Activated T-cell treated with anti-CD3 and anti-CD28 coated beads, Interleukin-2, amount 50 U/mL, for 72 hours (primary cell): ENCODE results near the gene S100A7. TPM values are rescaled to one million over a fixed set of nuclear protein-coding genes. Genes with fewer than 3 reads are reported as not detected.

ENCODE experiments used
- ATAC-seq, 2 donors: fragments of 150-1000 bp; cut with Tn5 transposase; replicated peaks in 1 of 2; 2 replicates each; pipeline ENCODE4 v1.10.0; 2021; ENCODE audit warnings: moderate library complexity in 2 of 2, mild to moderate bottlenecking in 1 of 2
- DNase-seq, 2 donors: peaks; one replicate each; pipeline ENCODE4 v3.0.0; 2021 to 2022; ENCODE audit warnings: mixed read lengths in 1 of 2
- H3K27ac Mint-ChIP-seq: one replicate; pipeline ENCODE4 v1.8.0; 2022; ENCODE audit warnings: mild to moderate bottlenecking, moderate library complexity, mixed read lengths
- H3K27me3 Mint-ChIP-seq: one replicate; pipeline ENCODE4 v1.8.0; 2022; ENCODE audit warnings: low read depth, mixed read lengths
- H3K36me3 Mint-ChIP-seq, 2 donors: one replicate each; pipeline ENCODE4 v1.8.0; 2022; ENCODE audit warnings: mixed read lengths in 2 of 2, mild to moderate bottlenecking in 1 of 2; ENCODE audit not compliant: insufficient read depth in 2 of 2
- H3K4me1 Mint-ChIP-seq: one replicate; pipeline ENCODE4 v1.8.0; 2022; ENCODE audit warnings: low read depth, mixed read lengths
- H3K4me3 Mint-ChIP-seq, 2 donors: one replicate each; pipeline ENCODE4 v1.8.0; 2022; ENCODE audit warnings: mild to moderate bottlenecking in 2 of 2, mixed read lengths in 2 of 2, moderate library complexity in 2 of 2
- H3K9me3 Mint-ChIP-seq, 2 donors: one replicate each; pipeline ENCODE4 v1.8.0; 2022; ENCODE audit warnings: mixed read lengths in 2 of 2
- total RNA-seq, 2 donors: library from RNA; stranded (reverse); gene quantifications; one replicate each; pipeline ENCODE4 v1.2.3, GENCODE V29; 2022

S100A7 gene
- total RNA-seq, 2 donors from 2014 or later, result not detected

DNA sequence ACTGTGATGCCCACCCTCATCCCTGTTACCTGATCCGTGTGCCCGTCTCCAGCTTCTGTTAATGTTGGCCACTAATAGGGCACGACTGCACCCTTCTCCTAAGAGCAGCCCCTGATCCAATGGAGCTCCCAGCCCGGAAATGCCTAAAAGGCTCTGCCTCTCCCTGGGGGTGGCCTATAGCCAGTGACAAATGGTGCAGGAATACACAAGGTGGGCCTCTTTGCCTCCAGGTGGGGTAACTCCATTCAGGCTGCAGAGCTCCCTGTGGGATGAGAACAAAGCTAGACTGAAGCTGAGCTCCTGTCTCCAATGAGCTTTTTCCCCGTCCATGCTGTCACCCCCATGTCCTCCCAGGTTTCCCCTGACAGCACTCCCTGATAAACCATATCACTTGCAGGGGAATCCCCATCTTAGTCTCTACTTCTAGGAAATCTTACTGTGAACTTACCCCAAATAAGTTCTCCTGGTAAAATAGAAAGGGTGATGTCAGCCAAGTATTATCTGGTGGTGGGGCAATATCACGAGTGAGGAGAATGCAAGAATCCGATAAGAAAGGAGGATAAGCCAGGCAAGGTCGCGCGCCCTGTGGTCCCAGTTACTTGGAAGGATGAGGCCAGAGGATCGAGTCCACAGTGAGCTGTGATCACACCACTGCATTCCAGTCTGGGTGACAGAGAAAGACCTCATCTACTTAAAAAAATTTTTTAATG lies 25.6 kb downstream of the S100A7 start:
- Mint-ChIP-seq H3K36me3 (no peaks in the 10 kb centered on the region), H3K4me3 (no peak overlapping the region), H3K27me3 (peaks cover 7% of the 10 kb centered on the region), H3K27ac (no peak overlapping the region), H3K4me1 (no peaks in the 10 kb centered on the region), H3K9me3 (no peaks in the 10 kb centered on the region)
- no peak for ATAC-seq
- DNase-seq, result no peak

DNA sequence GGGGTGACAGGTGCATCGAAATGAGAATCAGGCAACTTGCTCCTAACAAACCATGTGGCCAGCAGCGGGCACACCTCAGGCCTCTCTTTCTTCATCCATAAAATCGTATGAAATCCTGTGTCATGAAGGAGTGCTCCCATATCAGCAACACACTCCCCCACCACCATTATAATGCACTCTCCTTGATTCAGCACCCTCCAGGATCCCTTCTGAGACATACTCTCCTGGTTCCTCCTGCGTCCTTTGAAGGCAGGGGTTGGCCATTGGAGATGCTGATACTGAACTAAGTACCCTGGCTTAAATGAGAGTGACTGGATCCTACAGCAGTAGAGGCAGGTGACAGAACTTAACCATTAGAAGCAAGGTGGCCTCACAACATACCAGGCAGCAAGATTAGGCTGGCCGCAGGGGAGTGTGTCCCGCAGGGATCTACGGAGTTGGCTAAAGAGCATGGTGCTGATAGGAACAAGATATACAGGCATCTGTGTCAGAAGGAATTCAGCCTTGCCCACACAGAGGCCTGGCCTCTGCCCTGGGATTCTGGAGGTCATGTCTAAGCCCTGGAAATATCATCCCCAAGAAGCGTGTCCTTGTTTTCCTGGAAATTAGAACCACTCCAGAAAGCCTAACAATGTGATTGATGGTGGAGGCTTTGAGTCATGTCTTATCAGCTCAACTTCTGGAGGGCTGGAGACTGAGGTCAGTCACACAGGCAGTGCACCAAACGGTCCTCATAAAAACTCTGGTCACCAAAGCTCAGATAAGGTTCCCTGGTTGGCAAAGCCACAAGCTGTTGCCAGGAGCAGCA lies 27.4 kb downstream of the S100A7 start:
- Mint-ChIP-seq H3K9me3 (no peaks in the 10 kb centered on the region), H3K36me3 (no peaks in the 10 kb centered on the region), H3K4me3 (no peak overlapping the region), H3K4me1 (no peaks in the 10 kb centered on the region), H3K27ac (no peak overlapping the region), H3K27me3 (peaks cover 7% of the 10 kb centered on the region)
- DNase-seq (no peak), ATAC-seq (no peak)

DNA sequence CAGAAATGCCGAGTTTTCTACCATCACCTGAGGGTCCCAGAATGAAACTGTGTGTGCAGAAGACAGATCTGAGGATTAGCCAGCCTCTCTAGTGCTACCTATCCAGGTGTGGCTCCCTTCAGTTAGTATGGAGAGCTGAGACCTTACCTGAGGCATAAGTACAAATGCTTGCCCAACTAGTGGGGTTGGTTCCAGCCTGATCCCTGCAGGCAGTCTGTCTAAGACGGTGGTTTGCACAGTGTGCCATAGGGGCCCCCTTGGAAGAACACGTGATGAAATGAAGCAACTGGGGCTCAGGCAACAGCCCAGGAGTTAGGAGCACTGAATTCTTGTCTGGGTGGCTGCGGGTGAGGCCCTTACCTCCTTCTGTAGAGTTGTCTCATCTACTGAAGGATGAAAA lies 28.5 kb downstream of the S100A7 start:
- no peaks in the 10 kb centered on the region for H3K4me1 Mint-ChIP-seq
- H3K4me3 Mint-ChIP-seq, result no peak overlapping the region
- DNase-seq (no peak), ATAC-seq (no peak)
- no peaks in the 10 kb centered on the region for H3K9me3 Mint-ChIP-seq
- peaks cover 7% of the 10 kb centered on the region for H3K27me3 Mint-ChIP-seq
- no peak overlapping the region for H3K27ac Mint-ChIP-seq
- no peaks in the 10 kb centered on the region for H3K36me3 Mint-ChIP-seq

DNA sequence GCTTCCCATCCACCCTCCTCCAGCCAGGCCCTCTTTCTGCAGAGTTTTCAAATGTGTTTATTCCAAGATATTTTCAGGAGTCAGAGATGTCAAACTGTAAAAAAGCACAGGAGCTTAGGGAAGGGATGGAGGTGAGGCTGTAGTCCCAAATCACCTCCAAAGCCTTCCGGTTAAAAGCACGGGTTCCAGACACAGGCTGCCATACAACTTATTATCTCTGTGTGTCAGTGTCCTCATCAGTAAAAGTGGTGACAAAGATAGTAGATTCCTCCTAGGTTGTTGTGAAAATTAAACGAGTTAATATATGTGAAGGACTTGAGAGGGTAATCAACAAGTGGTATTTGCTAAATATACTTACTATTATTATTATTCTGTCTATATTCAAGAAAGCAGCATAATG lies 29.0 kb downstream of the S100A7 start:
- Mint-ChIP-seq H3K4me1 (no peaks in the 10 kb centered on the region), H3K9me3 (no peaks in the 10 kb centered on the region), H3K27me3 (peaks cover 7% of the 10 kb centered on the region), H3K36me3 (no peaks in the 10 kb centered on the region), H3K4me3 (no peak overlapping the region), H3K27ac (no peak overlapping the region)
- DNase-seq, result no peak
- ATAC-seq, result no peak

DNA sequence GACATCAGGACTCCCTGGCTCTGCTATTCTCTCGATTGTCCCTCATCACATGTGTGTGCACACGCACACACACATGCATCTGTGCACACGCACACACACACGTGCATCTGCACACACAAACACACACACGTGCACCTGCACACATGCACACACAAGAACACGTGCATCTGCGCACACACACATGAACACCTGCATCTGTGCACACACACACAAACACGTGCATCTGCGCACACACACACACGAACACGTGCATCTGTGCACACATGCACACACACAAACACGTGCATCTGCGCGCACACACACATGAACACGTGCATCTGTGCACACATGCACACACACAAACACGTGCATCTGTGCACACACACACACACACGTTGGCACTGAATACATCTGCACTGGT lies 29.4 kb downstream of the S100A7 start:
- H3K9me3 Mint-ChIP-seq, result no peaks in the 10 kb centered on the region
- H3K27me3 Mint-ChIP-seq, result peaks cover 7% of the 10 kb centered on the region
- DNase-seq (no peak), ATAC-seq (no peak)
- H3K36me3 Mint-ChIP-seq, result no peaks in the 10 kb centered on the region
- no peak overlapping the region for H3K4me3 Mint-ChIP-seq
- no peak overlapping the region for H3K27ac Mint-ChIP-seq
- no peaks in the 10 kb centered on the region for H3K4me1 Mint-ChIP-seq

DNA sequence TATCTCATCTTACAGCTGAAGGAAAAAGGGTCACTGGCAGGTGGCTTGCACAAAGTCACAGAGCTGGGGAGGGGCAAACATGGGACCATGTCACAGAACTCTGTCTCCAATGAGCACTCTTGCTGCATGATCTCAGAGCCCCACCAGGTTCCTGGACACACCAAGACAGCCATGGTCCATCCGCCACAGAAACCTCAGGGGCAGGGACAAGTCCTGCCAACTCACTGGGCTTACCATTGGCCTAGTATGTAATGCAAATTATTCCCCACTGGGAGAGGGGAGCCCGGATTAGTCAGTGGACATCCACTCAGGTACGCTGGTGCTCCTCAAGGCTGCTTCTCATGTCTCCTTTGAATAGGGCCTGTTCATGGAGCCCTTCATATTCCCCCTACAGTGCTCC lies 29.9 kb downstream of the S100A7 start:
- peaks cover 7% of the 10 kb centered on the region for H3K27me3 Mint-ChIP-seq
- H3K36me3 Mint-ChIP-seq, result no peaks in the 10 kb centered on the region
- H3K27ac Mint-ChIP-seq, result no peak overlapping the region
- no peaks in the 10 kb centered on the region for H3K9me3 Mint-ChIP-seq
- DNase-seq (no peak), ATAC-seq (no peak)
- no peaks in the 10 kb centered on the region for H3K4me1 Mint-ChIP-seq
- no peak overlapping the region for H3K4me3 Mint-ChIP-seq

DNA sequence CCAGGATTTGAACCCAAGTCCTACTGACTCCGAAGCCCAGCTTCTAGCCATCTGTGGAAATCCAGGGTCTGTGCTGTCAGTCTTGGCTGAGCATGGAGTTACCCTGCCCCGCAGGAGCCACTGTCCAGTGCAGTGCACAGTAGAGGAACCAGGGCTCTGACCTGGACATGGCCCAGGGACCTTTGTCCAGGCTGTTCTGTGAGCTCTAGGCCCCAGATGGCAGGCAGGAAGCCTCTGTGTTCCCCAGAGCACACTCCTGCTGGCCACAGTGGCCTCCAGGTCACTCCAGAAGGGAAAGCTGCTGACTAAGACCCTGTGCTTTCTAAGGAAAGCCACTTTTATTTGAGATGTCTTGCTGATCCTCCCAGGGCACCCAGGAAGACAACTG lies 30.3 kb downstream of the S100A7 start:
- no peaks in the 10 kb centered on the region for H3K4me1 Mint-ChIP-seq
- no peaks in the 10 kb centered on the region for H3K36me3 Mint-ChIP-seq
- no peak overlapping the region for H3K4me3 Mint-ChIP-seq
- peaks cover 7% of the 10 kb centered on the region for H3K27me3 Mint-ChIP-seq
- no peaks in the 10 kb centered on the region for H3K9me3 Mint-ChIP-seq
- no peak for ATAC-seq
- no peak overlapping the region for H3K27ac Mint-ChIP-seq
- no peak for DNase-seq

DNA sequence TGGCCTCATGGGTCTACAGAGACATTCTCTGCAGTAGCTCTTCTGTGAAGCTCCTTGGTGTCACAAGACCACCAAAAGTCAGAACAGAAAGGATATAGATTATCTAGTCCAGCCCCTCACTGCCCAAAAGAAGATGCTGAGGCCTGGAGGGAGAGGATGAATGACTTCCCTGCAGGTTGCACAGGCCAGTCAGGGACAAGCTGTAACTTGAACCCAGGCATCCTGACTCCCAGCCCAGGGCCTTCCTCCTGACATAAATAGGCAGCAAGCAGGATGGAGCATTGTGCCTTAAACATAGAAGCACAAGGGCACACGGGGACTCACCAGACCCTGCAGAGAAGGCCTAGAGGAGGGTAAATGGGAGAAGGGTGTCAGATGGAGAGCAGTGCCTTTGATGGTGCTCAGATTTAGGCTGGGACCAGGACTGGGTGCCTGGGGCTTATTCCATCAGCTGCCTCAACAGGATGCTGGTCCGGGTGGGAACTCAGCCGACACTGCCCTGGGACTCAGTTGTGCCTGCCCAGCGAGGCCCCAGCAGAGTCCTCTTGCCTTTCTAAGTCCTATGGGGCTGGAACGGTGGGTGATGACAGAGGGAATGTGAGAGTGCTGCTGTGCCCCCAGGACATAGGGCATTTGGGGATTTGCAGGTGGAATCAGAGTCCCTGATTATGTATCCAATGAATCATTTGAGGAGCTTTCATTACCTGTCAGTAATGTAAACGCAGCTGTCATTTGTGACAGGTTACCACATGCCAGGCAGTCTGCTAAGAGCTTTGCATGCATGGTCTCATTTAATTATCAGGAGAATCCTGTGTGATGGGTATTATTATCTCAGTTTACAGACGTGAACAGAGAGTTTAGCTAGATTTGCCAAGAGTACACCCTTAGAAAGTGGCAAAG lies 30.9 kb downstream of the S100A7 start:
- H3K4me3 Mint-ChIP-seq, result no peak overlapping the region
- H3K4me1 Mint-ChIP-seq, result no peaks in the 10 kb centered on the region
- no peak for DNase-seq
- peaks cover 7% of the 10 kb centered on the region for H3K27me3 Mint-ChIP-seq
- no peaks in the 10 kb centered on the region for H3K9me3 Mint-ChIP-seq
- no peak for ATAC-seq
- no peak overlapping the region for H3K27ac Mint-ChIP-seq
- no peaks in the 10 kb centered on the region for H3K36me3 Mint-ChIP-seq

DNA sequence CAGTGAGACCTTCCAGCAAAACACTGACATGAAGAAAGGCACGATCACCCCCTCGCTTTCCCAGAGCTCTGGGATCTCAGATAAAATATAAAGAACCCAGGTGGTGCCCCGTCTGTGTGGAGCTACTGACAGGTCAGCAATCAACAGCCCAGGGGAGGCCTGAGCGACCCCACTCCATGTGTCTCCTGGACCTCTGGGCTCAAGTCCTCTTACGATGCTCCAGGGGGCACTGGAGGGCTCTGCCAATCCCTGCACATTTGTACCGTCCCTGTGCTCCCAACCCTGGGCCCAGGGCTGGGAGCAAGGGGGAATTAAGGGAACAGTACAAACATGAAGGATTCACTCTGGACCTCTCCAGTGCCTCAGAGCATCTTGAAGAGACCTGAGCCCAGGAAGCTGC lies 31.7 kb downstream of the S100A7 start:
- Mint-ChIP-seq H3K9me3 (no peaks in the 10 kb centered on the region), H3K27ac (no peak overlapping the region)

DNA sequence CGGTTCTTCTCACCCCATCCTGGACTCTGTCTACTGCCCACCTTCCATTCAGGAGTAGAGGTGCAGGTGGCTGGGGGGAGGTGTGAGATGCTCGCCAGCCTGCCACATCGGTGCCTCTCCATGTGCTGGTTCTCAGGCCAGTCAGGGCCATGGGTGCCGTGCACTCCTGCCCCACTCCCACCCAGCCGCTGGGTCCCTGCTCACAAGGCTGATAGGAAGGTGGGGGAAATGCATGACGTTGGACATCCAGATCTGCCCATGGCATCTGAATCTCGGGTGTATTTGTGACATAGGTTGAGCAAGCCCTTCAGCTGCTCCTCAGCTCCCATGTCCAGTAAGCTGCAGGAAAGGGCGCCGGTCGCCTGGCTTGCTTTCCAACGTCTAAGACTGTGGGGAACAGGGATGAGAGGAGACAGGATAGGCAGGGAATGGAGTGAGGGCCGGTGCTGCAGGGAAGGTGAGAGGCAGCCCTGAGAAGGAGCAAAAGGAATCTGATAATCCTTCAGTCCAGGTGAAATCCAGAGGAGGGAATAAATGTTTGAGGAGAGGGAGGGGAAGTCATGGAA lies 32.3 kb downstream of the S100A7 start:
- no peak for ATAC-seq
- H3K9me3 Mint-ChIP-seq, result peaks cover 0 to 2% of the 10 kb centered on the region in 2 donors
- H3K27ac Mint-ChIP-seq, result no peak overlapping the region
- peaks cover 7% of the 10 kb centered on the region for H3K27me3 Mint-ChIP-seq
- H3K36me3 Mint-ChIP-seq, result no peaks in the 10 kb centered on the region
- H3K4me3 Mint-ChIP-seq, result no peak overlapping the region
- DNase-seq, result no peak
- H3K4me1 Mint-ChIP-seq, result no peaks in the 10 kb centered on the region

More for the DNA sequence above, 31.7 kb downstream of the S100A7 start:
- H3K4me3 Mint-ChIP-seq, result no peak overlapping the region
- ATAC-seq (no peak), DNase-seq (no peak)
- H3K36me3 Mint-ChIP-seq, result no peaks in the 10 kb centered on the region
- no peaks in the 10 kb centered on the region for H3K4me1 Mint-ChIP-seq
- H3K27me3 Mint-ChIP-seq, result peaks cover 7% of the 10 kb centered on the region

DNA sequence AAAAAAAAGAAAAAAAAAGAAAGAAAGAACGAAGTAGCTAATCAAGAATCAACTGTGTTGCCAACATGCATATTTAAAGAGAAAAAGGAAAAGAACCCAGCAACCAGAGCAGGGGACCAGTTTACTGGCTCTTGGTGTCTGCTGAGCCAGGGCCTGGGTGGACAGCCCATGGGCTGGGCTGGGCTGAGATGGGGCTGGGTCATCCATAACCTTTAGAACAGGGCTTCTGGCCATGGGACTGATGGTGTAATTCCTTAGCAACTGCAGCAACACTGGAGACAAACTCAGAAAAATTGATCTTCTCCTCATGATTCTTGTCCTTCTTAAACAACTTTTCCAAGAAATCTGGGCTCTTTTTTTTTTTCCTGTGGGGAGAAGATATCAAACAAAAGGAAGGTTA lies 33.6 kb downstream of the S100A7 start:
- DNase-seq, result no peak
- no peak overlapping the region for H3K27ac Mint-ChIP-seq
- no peaks in the 10 kb centered on the region for H3K36me3 Mint-ChIP-seq
- H3K27me3 Mint-ChIP-seq, result peaks cover 7% of the 10 kb centered on the region
- H3K9me3 Mint-ChIP-seq, result peaks cover 0 to 2% of the 10 kb centered on the region in 2 donors
- H3K4me3 Mint-ChIP-seq, result no peak overlapping the region
- ATAC-seq, result no peak
- H3K4me1 Mint-ChIP-seq, result no peaks in the 10 kb centered on the region

DNA sequence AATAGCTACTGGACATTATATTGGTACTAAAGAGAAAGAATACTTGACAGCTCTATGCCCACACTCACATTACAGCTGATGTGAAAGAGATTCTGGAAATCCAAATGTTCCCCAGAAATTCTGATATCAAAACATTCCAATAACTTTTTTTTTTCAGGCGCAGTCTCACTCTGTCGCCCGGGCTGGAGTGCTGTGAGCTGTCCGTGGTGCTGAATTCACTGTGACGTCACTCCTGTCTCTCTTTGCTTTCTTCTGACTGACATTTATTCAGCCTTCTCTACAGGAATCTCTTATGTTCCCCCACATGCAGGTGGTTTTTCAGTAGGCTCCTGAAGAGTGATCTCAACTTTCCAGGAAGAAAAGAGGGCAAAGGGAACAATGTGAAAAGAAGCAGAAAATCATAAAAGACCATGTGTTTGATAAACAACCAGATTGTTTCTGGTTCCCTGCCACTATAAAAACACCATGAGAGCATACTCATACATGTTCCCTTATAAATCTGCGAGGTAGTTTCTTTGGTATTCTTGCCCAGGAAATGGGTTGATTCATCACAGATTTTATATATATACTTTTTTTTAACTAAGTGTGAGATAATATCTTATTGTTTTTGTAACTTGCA lies 37.9 kb downstream of the S100A7 start:
- no peak overlapping the region for H3K27ac Mint-ChIP-seq
- DNase-seq (peak; percentile 67 to 68), ATAC-seq (no peak)
- no peak overlapping the region for H3K4me3 Mint-ChIP-seq
- H3K9me3 Mint-ChIP-seq, result peaks cover 0 to 2% of the 10 kb centered on the region in 2 donors
- H3K4me1 Mint-ChIP-seq, result no peaks in the 10 kb centered on the region
- H3K27me3 Mint-ChIP-seq, result peaks cover 17% of the 10 kb centered on the region
- no peaks in the 10 kb centered on the region for H3K36me3 Mint-ChIP-seq
